Activated CD8-positive, alpha-beta T cell treated with anti-CD3 and anti-CD28 coated beads for 36 hours (primary cell): ENCODE measurements around the gene RNH1. TPM values are rescaled to one million over a fixed set of nuclear protein-coding genes. Genes with fewer than 3 reads are reported as not detected.
A peak's percentile ranks its signal among the peaks of the same experiment; 100 is the strongest.

Experiments used
- ATAC-seq: fragments of 200-7000 bp; cut with Tn5 transposase; one replicate; pipeline ENCODE4 v1.10.0; 2021; ENCODE audit warnings: mild to moderate bottlenecking, moderate library complexity
- CTCF ChIA-PET: fragments of 350-600 bp; sonication (Branson Sonifier 250); formaldehyde crosslinking; loops from one replicate; lab custom pipeline; 2021; ENCODE audit warnings: antibody characterized with exemption; lab: Charles Lee
- POLR2A ChIA-PET: fragments of 350-600 bp; sonication (Branson Sonifier 250); formaldehyde crosslinking; loops from one replicate; lab custom pipeline; 2021; ENCODE audit warnings: antibody characterized with exemption; lab: Charles Lee
- DNase-seq: peaks from one replicate; pipeline ENCODE4 v3.0.0-alpha.2; 2020
- H3K27ac Mint-ChIP-seq: one replicate; pipeline ENCODE4 v1.8.0; 2021; ENCODE audit warnings: mild to moderate bottlenecking, mixed read lengths
- H3K27me3 Mint-ChIP-seq: one replicate; pipeline ENCODE4 v1.8.0; 2021; ENCODE audit warnings: mixed read lengths
- H3K36me3 Mint-ChIP-seq: one replicate; pipeline ENCODE4 v1.8.0; 2021; ENCODE audit warnings: low read depth, mixed read lengths
- H3K4me1 Mint-ChIP-seq: one replicate; pipeline ENCODE4 v1.8.0; 2021; ENCODE audit warnings: low read depth, mixed read lengths
- H3K4me3 Mint-ChIP-seq: one replicate; pipeline ENCODE4 v1.8.0; 2021; ENCODE audit warnings: mild to moderate bottlenecking, moderate library complexity, mixed read lengths
- H3K9me3 Mint-ChIP-seq: one replicate; pipeline ENCODE4 v1.8.0; 2021; ENCODE audit warnings: mixed read lengths
- CTCF ChIP-seq: fragments of 200-600 bp; IDR thresholded peaks from one replicate; pipeline ENCODE4 v1.8.0; 2022; ENCODE audit warnings: antibody characterized with exemption, mild to moderate bottlenecking
- intact Hi-C: fragments of 100-400 bp; cut with micrococcal nuclease; formaldehyde crosslinking; loops from one replicate; pipeline ENCODE4 v1.10.0; 2022
- total RNA-seq, 2 experiments: library from RNA; stranded (reverse); gene quantifications; one replicate each; pipeline ENCODE4 v1.2.3, GENCODE V29; 2021

The RNH1 gene
- total RNA-seq, 2 experiments from 2014 or later: 105 to 110 TPM

- peak overlapping the region; percentile 94 for H3K4me3 Mint-ChIP-seq
- ChIA-PET CTCF (interaction anchor here (0.7 to 6.6 kb wide), 5 partner anchors 15 to 135 kb away, joined by 3 to 51 read pairs (median 4); partner anchors contain the start of gene B4GALNT4), POLR2A (interaction anchor here (1.0 to 3.5 kb wide), 3 partner anchors 11 to 55 kb away, joined by 3 to 22 read pairs (median 7); partner anchors contain the start of gene PTDSS2)
- ATAC-seq (no peak), DNase-seq (peak; percentile 32)
- peak overlapping the region; percentile 30 for H3K27ac Mint-ChIP-seq
- peaks cover 26% of the 10 kb centered on the region for H3K4me1 Mint-ChIP-seq
- H3K27me3 Mint-ChIP-seq: no peaks in the 10 kb centered on the region
- TF ChIP-seq CTCF: no peak
- H3K9me3 Mint-ChIP-seq: no peaks in the 10 kb centered on the region
- H3K36me3 Mint-ChIP-seq: peaks cover 23% of the 10 kb centered on the region
- intact Hi-C loops: no loop called here
Measured at GRCh38 chr11:504053-504993, 2.7 kb downstream of the RNH1 start.

GRCh38 chr11:503179-503981 is 3.7 kb downstream of the RNH1 start:
- Mint-ChIP-seq H3K36me3 (peaks cover 24% of the 10 kb centered on the region), H3K27ac (peak overlapping the region; percentile 63), H3K4me3 (peak overlapping the region; percentile 94), H3K27me3 (no peaks in the 10 kb centered on the region), H3K9me3 (no peaks in the 10 kb centered on the region), H3K4me1 (peaks cover 26% of the 10 kb centered on the region)
- DNase-seq: peak; percentile 54
- no peak for ATAC-seq
- POLR2A ChIA-PET: interaction anchor here (0.6 to 2.5 kb wide), 3 partner anchors 10 to 89 kb away, joined by 3 to 7 read pairs (median 3); partner anchors contain the start of gene SIGIRR
- CTCF ChIA-PET: interaction anchor here (1.7 kb wide), 1 partner anchor 15 kb away, joined by 6 read pairs; no protein-coding TSS in a partner anchor
- no peak for TF ChIP-seq CTCF
- intact Hi-C loops: no loop called here

GRCh38 chr11:502288-503178 is 4.5 kb downstream of the RNH1 start:
- DNase-seq (no peak), ATAC-seq (no peak)
- peaks cover 25% of the 10 kb centered on the region for H3K36me3 Mint-ChIP-seq
- no peaks in the 10 kb centered on the region for H3K27me3 Mint-ChIP-seq
- no peaks in the 10 kb centered on the region for H3K9me3 Mint-ChIP-seq
- ChIA-PET CTCF (interaction anchor here (1.7 kb wide), 1 partner anchor 16 kb away, joined by 6 read pairs; no protein-coding TSS in a partner anchor), POLR2A (interaction anchor here (0.6 to 1.2 kb wide), 2 partner anchors 55 to 88 kb away, joined by 3 read pairs; partner anchors contain the start of gene SIGIRR)
- H3K27ac Mint-ChIP-seq: peak overlapping the region; percentile 25
- H3K4me1 Mint-ChIP-seq: peaks cover 26% of the 10 kb centered on the region
- no peak overlapping the region for H3K4me3 Mint-ChIP-seq
- no peak for TF ChIP-seq CTCF
- intact Hi-C loops: no loop called here

GRCh38 chr11:501683-502287 is 5.3 kb downstream of the RNH1 start:
- Mint-ChIP-seq H3K4me3 (no peak overlapping the region), H3K9me3 (no peaks in the 10 kb centered on the region), H3K36me3 (peaks cover 33% of the 10 kb centered on the region), H3K27ac (no peak overlapping the region), H3K4me1 (peaks cover 33% of the 10 kb centered on the region), H3K27me3 (no peaks in the 10 kb centered on the region)
- ChIA-PET POLR2A (no interaction called here), CTCF (interaction anchor here (1.7 kb wide), 1 partner anchor 17 kb away, joined by 6 read pairs; no protein-coding TSS in a partner anchor)
- intact Hi-C loops: no loop called here
- no peak for ATAC-seq
- DNase-seq: no peak
- TF ChIP-seq CTCF: no peak
